ENCODE measurements around the gene ATG16L1.

DNA sequence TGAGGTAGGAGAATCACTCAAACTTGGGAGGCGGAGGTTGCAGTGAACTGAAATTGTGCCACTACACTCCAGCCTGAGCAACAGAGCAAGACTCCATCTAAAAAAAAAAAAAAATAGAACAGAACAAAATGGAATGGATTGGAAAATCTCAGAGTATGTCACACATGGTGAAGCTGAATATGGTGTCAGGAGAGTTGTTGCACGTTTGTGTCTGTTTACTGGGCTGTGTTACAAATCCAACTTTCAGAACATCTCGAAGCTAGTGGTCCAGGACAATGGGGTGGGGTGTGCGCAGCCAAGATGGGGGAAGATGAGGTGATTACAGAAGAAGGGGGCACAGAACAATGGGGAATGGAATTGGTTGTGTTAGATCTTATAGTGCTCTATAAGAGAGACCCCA lies 73.8 kb downstream of the ATG16L1 start:
- TF ChIP-seq, protein P1, sequence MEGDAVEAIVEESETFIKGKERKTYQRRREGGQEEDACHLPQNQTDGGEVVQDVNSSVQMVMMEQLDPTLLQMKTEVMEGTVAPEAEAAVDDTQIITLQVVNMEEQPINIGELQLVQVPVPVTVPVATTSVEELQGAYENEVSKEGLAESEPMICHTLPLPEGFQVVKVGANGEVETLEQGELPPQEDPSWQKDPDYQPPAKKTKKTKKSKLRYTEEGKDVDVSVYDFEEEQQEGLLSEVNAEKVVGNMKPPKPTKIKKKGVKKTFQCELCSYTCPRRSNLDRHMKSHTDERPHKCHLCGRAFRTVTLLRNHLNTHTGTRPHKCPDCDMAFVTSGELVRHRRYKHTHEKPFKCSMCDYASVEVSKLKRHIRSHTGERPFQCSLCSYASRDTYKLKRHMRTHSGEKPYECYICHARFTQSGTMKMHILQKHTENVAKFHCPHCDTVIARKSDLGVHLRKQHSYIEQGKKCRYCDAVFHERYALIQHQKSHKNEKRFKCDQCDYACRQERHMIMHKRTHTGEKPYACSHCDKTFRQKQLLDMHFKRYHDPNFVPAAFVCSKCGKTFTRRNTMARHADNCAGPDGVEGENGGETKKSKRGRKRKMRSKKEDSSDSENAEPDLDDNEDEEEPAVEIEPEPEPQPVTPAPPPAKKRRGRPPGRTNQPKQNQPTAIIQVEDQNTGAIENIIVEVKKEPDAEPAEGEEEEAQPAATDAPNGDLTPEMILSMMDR (IDR thresholded peaks at IDR 0.05) = no peak
- no peak for TF ChIP-seq POLR2A (IDR thresholded peaks at IDR 0.05)
- no peak for TF ChIP-seq EP300 (IDR thresholded peaks at IDR 0.05)

Data from ovary (tissue), 3 donors.